NCI-H345 (cell line): ENCODE data around the gene BPIFA2.
"Not testable (repeated sequence)": the region's sequence is repeated elsewhere in the genome, so short reads cannot be mapped to it uniquely, and the experiment has no call there.

ENCODE experiments used
- DNase-seq: peaks from one replicate; lab custom pipeline; 2025; lab: John Stamatoyannopoulos, UW

The BPIFA2 gene

DNA sequence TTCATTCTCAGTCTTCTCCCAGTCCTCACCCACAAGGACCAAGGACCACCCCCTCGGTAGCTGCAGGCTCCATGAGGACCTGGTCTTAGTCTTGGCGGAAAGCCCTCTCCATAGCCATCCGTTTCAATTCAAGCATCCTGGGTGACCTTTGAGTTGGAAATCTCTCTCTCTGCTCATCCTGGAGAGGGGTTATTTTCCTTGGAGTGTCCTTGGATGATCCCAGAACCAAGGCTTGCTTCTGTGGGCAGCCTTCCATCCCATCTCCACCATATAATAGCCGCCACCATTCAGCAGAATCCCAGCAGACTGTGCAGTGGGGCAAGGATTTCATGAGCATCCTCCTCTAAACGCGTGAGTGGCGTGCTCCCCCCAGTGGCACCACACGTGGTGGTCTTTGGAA lies at the start of gene BPIFA2:
Gene BPIFA2 (plus strand): TSS at position 301 of the 400 bp plus-strand sequence. CDS start 987 bp downstream, outside the sequence.
- DNase-seq: no peak

- no peak for DNase-seq
Observed at GRCh38 chr20:33119725-33120720, 47.9 kb upstream of the BPIFA2 start.

DNA sequence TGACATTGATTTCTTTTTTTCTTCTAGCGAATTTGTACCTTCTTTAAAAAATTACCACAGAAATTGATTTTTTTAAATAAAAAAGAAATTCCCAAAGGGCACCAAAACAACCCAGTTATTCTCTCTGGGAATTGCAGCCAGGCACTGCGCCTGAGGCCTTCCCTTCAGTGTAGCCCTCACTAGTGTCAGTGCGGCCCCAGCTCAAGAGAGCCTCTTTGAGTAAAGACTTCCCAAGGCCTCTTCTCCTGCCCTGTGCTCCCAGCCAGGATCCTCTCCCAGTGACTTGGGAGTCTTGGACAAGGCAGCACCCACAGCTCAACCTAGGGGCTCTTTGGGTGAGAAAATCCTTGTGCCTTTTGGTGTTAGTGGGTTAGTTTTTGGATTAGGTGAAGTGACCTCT lies 47.0 kb upstream of the BPIFA2 start:
- no peak for DNase-seq

DNA sequence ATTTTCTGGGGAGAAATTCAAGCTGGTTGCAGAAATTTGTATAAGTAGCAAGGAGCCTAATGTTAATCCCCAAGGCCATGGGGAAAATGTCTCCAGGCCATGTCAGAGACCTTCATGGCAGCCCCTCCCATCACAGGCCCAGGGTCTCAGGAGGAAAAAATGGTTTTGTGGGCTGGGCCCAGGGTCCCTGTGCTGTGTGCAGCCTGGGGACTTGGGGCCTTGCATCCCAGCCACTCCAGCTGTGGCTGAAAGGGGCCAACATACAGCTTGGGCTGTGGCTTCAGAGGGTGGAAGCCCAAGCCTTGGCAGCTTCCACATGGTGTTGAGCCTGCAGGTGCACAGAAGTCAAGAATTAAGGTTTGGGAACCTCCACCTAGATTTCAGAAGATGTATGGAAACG lies 45.7 kb upstream of the BPIFA2 start:
- DNase-seq: not testable (repeated sequence)

GRCh38 chr20:33124261-33124660 lies 43.7 kb upstream of the BPIFA2 start:
- DNase-seq: no peak

DNA sequence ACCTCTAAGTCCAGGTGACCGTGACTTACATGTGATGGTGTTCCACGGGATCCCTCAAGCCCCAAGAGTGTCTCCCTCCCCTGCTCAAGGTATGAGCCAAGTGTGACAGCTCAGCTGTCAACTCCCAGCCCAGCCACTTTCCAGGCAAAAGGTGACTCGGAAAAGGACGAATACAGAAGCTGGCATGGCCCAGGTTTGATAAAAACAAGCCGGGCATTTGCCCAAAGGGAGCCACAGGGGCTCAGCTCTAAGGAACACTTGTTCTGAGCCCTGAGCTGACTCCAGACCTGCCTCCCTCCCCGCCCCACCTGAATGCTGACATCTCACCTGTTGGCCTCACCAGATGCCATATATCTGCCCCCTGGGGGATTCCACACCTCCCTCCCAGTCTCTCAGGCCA lies 43.0 kb upstream of the BPIFA2 start:
- no peak for DNase-seq

DNA sequence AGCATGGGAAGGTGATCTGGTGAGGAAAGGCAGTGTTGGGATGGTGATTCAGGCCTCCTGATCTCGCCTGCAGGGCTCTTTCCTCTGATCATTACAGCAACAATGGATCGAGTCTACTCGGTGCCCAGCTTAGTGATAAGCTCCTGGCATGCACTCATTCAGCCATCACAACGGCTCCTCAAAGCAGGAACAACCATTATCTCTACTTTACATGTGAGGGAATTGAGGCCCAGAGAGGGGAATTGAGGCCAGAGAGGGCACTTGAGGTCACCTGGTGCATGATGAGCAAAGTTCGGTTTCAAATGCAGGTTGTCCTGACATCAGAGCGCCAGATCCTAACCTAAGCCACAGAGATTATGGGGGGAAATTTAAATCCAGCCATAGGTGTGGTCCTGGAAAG lies 42.0 kb upstream of the BPIFA2 start:
- DNase-seq: no peak

- no peak for DNase-seq
Observed at GRCh38 chr20:33127422-33128097, 40.4 kb upstream of the BPIFA2 start.

- DNase-seq: no peak
Observed at GRCh38 chr20:33130568-33131061, 37.3 kb upstream of the BPIFA2 start.

GRCh38 chr20:33131949-33132473 lies 35.9 kb upstream of the BPIFA2 start:
- DNase-seq: no peak

GRCh38 chr20:33132513-33133372 lies 35.2 kb upstream of the BPIFA2 start:
- DNase-seq: no peak

DNA sequence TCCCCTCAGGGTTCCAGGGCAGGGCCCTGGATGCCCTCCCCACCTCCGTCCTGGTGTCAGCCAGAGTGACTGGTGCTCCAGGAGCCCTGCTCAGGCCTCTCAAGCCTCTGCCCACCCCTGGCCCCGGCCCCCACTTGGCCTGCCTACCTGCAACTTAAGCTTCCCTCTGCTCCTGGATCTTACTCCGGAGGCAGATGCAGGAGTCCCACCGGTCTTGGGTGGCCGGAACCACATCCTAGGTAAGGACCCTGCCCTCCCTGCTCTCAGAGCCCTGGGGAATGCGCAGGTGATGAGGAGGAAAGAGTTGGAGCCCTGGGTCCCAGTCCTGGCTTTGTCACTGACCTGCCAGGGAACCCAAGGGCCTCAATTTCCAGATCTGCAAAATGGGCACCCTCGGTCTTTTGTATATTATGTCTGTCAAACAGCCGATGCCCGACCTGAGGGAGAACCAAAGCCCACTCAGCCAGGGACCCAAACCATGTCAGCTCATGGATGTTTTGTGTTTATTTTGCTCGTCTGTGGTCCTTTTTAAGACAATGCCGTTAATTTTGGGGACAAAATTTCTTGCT lies 34.5 kb upstream of the BPIFA2 start:
- DNase-seq: no peak

GRCh38 chr20:33137195-33137594 lies 30.8 kb upstream of the BPIFA2 start:
- DNase-seq: no peak

GRCh38 chr20:33139467-33139866 lies 28.5 kb upstream of the BPIFA2 start:
- no peak for DNase-seq

DNA sequence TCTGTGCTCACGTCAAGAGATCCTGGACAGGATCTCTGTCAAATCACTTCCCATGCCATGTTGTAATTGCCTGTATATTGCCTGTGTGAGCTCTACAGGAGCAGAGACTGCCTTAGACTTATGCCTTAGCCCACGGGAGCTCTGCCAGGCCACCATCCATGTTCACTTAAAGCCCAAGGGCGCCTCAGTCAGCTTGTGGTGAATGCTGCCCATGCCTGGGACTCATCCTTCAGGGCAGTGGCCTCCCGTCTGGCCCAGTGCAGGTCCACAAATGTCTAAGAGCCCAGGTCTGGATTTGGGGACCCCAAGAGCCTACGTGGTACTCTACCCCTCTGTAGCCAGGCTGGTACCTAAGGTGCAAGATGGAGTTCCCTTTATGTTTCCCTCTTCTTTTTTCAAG lies 22.4 kb upstream of the BPIFA2 start:
- no peak for DNase-seq

DNA sequence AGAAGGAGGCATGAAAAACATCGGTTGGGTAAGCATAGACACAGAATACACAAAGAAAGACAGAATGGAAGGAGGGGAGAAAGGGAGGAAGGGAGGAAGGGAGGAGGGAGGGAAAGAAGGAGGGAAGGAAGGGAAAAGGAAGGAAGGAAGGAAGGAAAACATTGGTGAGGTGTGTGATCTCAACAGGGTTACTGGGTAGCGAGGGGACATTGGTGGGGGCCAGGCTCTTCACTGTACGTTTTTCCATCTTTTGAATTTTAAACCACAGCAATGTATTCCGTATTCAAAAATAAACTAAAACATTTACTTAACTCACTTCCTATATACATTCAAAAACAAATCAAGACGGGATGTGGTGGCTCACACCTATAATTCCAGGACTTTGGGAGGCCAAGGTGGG lies 20.7 kb upstream of the BPIFA2 start:
- DNase-seq: no peak

DNA sequence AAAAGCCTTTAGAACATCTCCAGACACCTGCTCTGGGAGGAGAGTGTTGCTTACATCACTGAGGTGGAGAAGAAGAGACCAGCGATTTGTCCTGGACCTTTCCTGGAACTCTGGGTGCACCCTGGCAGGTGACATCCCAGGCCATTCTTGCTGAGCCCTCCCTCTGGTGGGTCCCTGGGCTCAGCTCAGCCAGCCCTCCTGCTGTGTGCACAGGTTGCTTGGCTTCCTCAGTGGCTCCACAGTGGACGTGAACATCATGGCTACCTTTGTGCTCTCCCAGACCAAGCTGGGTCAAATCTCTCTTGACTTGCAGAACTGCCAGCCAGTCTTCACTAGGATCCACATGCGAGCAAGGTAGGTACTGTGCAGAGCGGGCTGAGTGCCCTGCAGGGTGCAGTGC lies 19.9 kb upstream of the BPIFA2 start:
- DNase-seq: no peak

GRCh38 chr20:33154252-33154651 lies 13.7 kb upstream of the BPIFA2 start:
- no peak for DNase-seq

DNA sequence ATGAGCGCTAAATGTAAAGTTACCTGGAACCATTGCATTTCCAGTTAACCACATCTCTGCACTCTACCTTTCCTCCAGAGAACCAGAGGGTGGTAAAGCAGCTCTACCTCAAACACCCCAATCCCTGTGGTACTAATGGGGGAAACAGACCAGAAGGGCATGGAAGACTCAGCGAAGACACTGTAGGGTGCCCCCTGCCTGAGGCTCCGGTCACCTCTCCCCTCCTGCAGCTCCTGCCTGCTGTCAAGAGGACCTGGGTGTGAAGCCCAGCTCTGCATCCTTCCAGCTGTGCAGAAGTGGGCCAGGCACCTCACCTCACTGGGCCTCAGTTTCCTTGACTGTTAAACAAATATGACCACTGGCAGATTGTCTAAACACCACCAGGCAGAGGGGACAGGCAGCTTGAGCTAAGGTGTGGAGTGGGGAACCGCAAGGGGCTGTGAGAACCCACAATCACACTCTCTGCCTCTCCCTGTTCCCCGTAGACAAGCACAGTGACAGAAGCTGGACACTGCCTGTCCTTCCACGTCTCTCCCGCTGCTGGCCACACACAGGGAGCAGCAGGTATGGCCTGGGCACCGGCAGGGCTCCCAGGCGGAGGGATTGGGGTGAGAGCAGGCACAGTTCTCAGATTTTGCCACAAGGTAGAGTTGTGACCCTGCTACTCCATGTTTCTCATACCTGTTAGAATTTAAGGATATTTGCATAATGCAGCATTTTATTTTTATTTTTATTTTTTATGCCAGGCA lies 9.1 kb upstream of the BPIFA2 start:
- DNase-seq: no peak

DNA sequence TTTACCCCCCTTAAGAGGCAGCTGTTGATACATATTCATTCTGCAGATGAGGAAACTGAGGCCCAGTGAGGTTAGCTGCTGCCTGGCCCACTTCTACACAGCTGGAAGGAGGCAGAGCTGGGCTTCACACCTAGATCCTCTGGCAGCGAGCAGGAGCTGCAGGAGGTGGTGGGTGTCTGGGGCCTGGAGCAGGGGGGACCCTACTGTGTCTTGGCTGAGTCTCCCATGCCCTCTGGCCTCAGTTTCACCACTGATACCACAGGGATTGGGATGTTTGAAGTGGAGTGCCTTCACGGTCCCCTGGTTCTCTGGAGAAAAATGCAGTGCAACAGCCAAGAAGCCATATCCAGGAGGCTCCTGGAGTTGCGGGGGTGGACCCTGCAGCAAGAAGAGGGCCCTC lies 8.2 kb upstream of the BPIFA2 start:
- DNase-seq: no peak

DNA sequence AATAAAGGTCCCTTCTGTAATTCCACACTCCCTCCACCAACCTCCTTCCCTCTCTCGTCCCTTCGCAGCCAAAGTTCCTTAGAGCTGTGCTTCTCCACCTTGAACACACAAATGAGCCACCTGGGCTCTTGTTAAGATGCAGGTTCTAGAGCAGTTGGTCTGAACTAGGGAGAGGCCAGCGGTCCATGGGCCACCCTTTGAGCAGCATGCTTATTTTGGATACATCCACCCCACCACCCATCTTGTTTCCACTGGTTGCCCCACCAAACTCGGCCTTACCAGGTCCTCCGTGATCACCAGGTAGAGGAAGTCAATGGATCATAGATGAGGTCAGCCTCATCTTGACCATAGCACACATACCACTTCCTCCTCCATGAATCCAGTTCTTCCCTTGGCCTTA lies 7.3 kb upstream of the BPIFA2 start:
- DNase-seq: no peak
